HG03066 (cell line): ENCODE measurements around the gene EFCAB12.
A peak's percentile ranks its signal among the peaks of the same experiment; 100 is the strongest.

Experiments
- ATAC-seq: cut with Tn5 transposase; IDR thresholded peaks from one replicate; pipeline ENCODE4 v1.9.1; 2021; ENCODE audit warnings: low read depth; ENCODE audit not compliant: unreplicated experiment

EFCAB12 gene

DNA sequence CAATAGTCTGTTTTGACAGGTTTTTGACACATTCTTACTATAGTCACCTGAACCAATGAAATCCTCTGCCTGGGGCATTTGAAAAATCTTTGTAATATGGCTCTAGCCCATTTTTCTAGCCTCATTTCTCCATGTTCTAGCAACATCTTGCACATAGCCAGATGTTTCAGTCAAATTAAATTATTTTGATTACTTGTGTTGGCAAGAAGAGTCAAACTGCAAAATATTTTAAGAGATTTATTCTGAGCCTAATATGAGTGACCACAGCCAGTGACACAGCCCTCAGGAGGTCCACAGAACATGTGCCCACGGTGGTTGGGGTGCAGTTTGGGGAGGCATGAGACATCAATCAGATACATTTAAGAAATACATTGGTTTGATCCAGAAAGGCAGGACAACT lies 18.5 kb upstream of the EFCAB12 start:
- ATAC-seq: no peak

DNA sequence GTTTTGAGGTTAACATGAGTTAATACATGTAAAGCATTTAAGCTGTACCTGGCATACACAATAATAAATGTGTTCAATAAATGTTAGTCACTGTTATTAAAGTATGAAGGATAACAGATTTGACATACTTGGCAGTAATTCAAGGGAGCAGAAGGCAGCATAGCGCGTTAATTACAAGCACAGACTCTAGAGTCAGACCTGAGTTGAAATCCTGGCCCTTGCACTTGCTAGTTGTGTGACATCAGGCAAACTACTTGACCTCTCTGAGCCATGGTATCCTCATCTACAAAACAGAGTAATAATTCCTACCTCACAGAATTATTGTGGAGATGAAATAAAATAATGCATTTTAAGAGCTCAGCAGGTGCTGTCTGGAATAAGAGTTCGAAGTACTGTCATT lies 17.0 kb upstream of the EFCAB12 start:
- no peak for ATAC-seq

DNA sequence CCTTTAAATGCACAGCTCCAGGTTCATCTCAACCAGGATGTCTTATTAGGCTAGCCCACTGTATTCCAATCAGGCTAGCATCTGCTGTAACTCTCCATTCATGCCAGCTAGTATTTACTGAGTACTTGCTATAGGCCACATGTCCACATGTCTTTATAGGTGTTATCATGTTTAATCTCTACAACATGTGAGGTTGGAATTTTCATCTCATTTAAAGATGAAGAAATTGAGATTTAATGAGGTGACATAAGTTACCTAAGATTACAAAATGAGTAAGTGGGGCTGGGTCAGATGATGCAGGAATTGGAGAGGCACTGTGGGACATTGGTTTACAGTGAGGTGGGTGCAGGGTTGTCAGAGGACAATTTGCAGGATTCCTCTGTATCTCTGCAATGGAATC lies 14.5 kb upstream of the EFCAB12 start:
- no peak for ATAC-seq

DNA sequence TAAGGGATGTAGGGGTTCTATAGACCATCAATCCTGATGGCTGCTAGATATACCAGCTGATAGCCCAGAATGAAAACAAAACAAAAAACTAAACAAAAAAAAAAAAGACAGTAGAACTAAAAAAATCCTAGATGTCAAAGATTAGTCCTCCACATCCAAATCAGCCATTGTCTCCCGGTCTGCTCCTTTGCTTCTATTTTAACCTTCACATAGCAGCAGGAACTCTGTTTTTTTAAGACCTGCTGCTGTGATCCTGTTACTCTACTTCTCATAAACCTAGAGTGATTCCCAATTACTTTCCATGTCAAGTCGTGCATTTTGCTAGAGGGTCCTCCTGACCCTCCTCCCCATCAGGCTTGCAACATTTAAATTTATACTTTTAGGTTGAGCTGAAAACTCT lies 14.1 kb upstream of the EFCAB12 start:
- no peak for ATAC-seq

DNA sequence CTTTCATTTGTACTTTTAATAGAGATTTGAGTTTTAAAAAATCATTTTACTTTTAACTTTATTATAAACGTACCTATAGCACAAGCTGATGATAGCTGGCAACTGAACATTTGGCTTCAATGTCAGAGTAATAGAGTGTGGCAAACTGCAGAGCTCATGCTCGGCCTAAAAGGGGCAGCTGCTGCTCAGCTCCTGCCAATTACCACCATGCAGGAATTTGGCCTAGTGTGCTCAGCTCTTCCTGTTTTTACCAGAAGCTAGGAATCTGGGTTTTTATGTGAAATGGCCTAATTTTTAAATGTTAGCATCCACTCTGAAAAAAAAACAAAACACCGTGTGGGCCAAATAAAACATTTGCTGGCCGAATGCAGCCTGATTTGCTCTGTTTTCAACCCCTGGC lies 13.3 kb upstream of the EFCAB12 start:
- ATAC-seq: no peak

DNA sequence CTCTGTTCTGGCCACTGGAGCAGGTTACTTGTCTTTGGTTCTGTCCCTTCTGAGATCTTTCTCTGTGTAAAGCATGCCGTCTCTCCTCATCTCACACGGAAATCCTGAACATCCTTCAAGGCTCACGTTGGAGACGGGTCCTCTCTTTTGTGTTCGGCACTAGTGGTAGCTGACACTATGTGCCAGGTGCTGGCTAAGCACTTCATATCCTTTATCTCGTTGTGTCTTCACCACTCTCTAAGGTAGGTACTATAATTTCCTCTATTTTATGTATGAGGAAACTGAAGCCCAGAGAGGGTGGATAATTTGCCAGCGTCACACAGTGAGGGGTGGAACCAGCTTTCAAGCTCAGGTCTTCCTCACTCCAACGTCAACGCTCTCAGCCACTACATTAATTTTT lies 12.8 kb upstream of the EFCAB12 start:
- no peak for ATAC-seq

DNA sequence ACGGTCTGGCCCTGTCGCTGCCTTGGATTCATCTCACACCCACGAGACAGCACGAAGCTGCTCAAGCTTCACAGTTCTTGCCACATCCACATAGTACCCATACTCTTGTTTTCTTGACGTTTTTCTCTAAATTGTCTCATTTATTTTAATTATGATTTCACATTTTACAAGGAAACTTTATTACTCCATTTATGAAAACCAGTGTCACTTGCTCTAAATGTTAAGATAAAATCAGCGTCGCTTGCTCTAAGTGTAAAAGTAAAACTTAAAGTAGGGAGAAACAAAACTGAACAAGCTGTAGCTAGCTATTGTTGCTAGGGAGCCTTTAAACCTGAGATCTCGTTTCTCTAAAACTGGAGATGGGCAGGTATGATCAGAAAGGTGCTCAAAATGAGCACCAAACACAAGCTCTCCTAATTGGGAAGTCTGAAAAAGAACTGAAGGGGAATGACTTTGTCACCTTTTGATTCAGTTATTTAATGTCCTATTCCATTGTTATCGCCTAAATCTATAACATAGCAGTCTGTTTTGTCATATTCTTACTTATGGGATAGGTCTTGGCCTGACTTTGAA lies 12.3 kb upstream of the EFCAB12 start:
- ATAC-seq: no peak

DNA sequence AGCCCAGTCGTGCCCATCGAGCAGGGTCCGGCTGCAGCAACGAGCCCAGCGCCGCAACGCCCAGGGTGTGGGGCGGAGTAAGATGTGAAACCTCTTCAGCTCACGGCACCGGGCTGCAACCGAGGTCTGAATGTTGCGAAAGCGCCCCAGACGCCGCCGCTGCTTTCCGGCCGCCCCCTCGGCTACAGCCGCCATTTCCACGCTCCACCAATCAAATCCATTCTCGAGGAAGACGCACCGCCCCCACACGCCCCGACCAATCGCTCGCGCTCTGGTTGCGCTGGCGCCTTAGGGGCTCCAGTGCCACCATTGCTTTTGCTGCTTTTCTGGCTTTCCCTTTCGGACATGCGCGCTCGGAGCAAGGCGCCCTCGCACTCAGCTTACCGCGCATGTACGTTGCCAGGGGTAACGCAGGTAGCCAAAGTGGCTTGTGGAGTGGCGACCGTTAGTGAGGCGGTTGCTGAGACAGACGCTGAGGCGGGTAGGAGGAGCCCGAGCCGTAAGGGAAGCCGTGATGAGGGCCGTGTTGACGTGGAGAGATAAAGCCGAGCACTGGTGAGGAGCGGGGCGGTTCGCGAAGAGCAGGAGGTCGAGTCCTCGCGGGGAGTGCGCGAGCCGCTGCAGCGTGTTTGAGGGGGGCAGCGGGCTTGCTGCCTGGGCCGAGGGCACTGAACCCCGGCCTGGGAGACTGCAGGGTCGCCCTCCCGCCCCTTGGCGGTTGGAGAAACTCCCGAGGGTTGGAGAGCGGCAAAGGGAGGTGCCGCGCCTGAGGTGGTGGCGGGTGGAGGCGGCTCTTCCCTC lies 11.6 kb upstream of the EFCAB12 start, which contains the start of the genes IFT122 and MBD4:
Gene IFT122 (plus strand): TSS at position 408 of the 801 bp plus-strand sequence. CDS start 107 bp downstream, at position 515.
Gene MBD4 (minus strand): TSS at position 132 of the 801 bp plus-strand sequence. CDS start 115 bp downstream, at position 17.
- ATAC-seq: peak; percentile 84

DNA sequence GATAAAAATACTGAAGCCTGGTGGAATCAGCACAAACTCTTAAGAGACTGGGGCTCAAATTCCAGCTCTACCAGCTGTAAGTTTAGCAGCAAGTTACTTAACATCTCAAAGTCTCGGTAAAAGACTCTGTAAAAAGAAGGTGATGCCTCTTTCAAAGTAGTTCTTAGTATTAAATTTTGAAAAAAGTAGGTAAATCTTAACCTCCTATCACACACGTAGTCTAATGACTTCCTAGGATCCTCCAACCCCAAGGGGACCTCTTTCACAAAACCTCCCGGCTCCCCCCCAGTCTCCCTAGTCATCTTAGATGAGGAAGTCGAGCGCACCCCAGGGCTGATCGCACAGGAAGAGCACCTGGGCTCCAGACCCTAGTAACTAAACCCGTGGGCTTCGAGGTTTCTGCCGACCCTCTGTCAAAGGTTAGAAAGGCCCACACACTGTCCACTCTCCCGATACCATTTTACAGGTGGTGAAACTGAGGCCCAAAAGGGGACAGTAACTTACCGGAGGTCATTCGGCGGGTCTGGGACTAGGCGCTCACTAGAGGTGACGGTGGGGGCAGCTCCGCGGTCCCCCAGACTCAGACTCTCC lies 10.9 kb upstream of the EFCAB12 start:
- peak; percentile 14 for ATAC-seq

DNA sequence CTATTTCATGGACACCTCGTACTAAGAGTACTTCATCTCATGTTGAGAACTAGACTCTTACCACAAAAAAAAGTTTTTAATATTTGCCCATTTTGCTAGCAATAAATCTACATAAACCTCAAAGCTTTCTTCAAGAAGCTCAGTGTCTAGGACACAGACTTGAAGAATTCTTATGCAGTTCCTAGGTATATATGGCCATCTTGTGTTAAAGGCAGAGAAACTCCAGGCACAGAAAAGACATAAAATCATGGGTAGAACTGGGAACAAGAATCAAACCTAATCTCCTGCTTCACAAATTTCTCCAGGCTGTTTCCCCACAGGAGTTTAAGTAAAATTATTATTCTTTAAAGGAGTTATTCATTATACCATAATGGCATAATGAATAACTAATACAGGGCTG lies 6.9 kb upstream of the EFCAB12 start:
- ATAC-seq: no peak

DNA sequence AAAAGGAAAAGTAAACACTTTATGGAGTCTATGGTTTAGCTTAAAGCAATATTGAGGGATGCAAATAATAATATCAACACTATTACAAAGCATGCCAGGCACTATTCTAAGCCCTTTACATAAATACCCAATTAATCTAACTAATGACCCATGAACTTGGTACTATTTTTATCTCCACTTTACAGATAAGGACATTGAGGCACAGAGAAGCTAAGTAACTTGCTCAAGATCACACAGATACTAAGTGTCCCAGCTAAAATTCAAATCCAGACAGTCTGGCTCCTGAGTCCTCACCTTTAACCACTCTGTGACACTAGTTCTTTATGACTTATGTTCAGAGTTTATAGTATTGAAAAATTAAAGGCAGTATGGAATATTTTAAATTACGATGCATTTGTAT lies 5.7 kb upstream of the EFCAB12 start:
- ATAC-seq: no peak

DNA sequence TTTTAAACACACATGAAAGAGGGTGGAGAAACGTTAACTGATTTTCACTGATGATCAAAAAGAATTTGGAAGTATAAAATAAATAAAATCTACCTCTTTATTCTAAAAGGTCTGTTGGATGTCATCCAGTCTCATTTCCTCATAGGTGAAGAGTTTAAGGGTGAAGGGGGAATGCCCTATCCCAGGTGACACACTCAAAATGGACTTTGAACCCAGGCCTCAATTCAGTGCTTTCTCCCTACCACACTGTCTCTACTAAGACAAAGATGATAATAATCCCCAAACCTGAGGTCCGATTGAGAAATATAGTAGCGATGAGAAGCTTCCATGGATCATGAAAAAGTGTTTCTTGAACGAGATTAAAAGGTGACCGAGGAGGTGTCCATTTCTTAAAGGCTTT lies 5.1 kb upstream of the EFCAB12 start:
- ATAC-seq: no peak

DNA sequence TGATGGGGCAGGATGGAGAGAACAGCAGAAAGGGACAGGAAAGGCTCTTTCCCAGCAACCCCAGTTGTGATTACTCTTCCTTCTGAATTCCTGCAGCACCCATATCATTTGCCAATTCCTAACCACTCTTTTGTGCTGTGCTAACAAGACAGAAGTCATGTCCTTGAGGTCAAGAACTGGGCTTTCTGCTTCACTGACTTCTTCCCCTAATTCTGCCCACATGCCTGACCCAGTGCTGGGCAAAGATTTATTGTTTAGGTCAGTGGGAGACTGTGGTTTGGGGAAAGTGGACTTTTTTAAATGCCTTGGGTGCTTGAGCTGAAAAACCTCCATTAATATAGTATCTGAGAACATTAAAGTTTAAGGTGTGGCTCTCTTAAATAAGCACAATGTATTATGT lies 4.2 kb upstream of the EFCAB12 start:
- no peak for ATAC-seq

DNA sequence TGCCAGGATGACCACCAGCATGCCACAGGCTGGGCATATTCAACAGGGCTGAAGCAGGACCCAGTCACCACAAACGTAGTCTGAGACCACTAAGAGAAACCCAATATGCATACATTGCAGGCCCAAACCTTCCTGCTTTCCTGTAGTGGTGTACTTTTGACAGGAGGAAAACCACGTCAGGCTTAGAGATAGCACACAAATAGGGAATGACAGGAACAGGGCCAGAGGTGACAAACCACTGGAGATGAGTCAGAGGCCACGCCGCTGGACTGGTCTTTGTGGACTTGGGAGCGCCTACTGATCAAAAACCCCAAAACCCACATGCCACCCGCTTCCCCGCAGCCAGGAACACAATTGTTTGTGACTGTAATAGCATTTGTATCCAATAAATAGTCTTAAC lies 3.6 kb upstream of the EFCAB12 start:
- ATAC-seq: no peak

DNA sequence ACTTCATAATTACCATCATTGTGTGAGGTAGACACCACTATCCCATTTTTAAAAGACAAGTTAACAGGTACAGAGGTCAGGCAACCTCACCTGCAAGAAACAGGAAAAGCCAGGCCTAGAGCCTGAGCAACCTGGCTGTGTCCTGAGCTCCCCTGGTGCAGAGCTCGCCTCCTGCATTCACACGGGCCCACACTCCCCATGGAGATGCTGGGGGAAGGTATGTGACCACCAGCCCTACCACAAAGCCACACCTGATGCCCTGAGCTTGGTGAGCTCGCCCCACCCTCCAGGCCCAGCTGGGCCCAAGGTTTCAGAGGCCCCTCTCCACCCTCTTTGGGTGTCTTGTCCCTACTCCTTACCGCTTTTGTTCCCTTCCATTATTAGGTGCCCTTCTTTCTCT lies 1.2 kb upstream of the EFCAB12 start:
- ATAC-seq: no peak

DNA sequence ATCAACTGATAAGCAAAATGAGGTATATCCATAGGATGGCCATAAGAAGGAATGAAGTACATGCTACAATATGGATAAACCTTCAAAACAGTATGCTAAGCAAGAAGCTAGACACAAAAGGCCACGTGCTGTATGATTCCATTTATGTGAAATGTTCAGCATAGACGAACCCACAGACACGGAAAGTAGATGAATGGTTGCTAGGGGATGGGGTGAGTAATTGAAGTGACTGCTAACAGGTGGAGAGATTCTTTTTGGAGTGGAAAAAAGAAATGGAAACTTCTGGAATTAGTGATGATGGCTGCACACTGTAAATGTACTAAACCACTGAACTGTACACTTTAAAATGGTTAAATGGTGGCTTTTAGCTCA lies 630 bp upstream of the EFCAB12 start:
- no peak for ATAC-seq

DNA sequence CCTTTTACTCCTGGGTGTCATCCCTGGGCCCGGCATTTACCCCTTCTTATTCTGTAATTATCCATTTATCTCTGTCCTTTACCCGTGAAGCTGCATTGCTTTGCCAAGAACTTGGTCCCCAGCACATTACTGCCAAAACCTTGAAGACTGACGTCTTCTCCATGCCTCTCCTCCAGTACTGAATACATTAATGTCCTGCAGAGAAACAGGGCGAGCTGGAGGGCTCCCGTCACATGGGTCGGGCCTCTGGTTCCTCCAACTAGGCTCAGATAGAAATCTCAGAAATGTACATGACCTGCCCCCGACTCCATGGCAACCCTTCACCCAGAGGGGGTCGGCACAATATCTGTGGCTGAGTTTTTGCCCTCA lies 445 bp downstream of the EFCAB12 start:
- no peak for ATAC-seq

DNA sequence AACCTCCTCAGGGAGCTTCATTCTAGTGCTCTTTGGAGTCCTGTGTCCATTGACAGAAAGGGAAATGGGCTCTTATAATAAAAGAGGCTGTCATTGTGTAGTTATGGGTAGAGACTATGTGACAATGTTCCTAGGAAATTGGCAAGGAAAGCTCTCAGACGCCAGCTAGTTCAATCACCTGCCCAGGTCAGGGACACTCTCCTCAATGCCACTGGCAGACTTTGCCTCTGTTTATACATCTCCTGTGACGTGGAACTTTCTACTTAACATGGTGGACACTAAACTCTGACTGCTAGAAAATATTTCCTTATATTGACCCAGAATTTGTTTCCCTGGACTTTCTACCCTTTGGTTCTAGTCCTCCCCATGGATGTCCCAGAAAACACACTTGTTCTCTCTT lies 2.8 kb downstream of the EFCAB12 start:
- ATAC-seq: no peak

DNA sequence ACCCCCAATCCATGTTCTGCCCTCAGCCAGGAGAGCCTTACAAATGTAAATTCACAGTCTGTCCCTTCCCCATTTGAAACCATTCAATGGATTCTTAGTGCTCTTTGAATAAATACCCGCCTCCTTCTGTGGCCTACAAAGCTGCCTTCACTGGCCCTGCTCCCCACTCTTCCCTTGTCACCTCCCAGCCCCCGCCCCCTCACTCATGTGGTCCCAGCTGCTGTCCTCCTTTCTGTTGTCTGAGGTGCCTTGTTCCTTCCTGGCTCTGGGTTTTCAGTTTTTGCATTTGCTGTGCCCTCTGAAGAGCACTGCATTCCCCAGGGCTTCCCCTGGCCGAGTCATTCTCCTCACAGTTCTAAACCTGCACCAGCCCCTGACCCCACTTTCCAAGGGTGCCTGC lies 3.2 kb downstream of the EFCAB12 start:
- no peak for ATAC-seq

DNA sequence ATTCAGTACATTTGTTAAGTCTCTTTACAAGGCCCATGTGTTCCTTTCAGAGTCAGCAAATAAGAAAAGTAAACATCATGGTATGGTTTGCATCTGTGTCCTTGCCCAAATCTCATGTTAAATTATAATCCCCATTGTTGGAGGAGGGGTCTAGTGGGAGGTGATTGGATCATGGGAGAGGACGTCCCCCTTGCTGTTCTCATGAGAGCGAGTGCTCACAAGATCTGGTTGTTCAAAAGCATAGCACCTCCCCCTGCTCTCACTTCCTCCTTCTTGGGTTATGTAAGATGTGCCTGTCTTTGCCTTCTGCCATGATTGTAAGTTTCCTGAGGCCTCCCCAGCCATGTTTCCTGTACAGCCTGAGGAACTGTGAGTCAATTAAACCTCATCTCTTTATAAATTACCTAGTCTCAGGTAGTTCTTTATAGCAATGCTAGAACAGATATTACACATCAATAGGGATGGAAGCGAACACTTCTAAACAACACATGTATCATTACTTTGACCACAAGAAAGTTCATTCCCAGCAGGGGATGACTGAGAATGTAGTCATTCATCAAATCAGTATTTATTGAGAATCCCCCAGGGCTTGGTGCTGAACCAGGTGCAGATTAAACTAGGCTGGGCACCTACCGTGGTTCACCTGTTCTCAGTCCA lies 4.1 kb downstream of the EFCAB12 start:
- peak; percentile 61 for ATAC-seq

DNA sequence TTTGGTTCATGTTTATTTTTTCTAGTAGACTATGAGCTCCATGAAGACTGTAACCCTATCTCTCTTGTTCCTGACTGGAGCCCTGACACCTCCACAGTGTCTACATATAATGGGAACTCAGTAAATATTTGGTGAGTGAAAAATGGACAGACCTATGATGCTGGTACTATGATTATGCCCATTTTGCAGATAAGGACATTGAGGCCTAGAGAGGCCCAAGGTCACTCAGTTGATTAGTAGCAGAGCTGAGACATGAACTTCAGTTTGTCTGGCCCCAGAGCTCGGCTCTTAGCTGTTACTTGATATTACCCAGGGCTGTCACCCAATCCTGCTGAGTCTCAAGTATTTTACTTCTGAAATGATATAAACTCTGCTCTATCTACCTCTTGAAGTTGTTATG lies 5.5 kb downstream of the EFCAB12 start:
- no peak for ATAC-seq
